Germinal center (tissue), 1 donor: ENCODE measurements around the gene UBXN7.
A peak's percentile ranks its signal among the peaks of the same experiment; 100 is the strongest.
"Not testable (repeated sequence)": the region's sequence is repeated elsewhere in the genome, so short reads cannot be mapped to it uniquely, and the experiment has no call there.

Experiments used
- DNase-seq: peaks from one replicate; pipeline ENCODE4 v3.0.0; 2012; ENCODE audit warnings: mixed read lengths, low spot score

The UBXN7 gene

GRCh38 chr3:196432137-196432879 is at the start of gene UBXN7:
Gene UBXN7, minus strand, starts transcription at chr3:196432427. Its CDS starts 28 bp downstream, at chr3:196432399.
- DNase-seq = peak; percentile 100

GRCh38 chr3:196477678-196478077 is 45.5 kb upstream of the UBXN7 start:
- no peak for DNase-seq

GRCh38 chr3:196472286-196472685 is 40.1 kb upstream of the UBXN7 start:
- no peak for DNase-seq

GRCh38 chr3:196471551-196471950 is 39.3 kb upstream of the UBXN7 start:
- DNase-seq = no peak

GRCh38 chr3:196470182-196470581 is 38.0 kb upstream of the UBXN7 start:
- not testable (repeated sequence) for DNase-seq

- no peak for DNase-seq
Observed at GRCh38 chr3:196463804-196464203, 31.6 kb upstream of the UBXN7 start.

GRCh38 chr3:196463478-196463756 is 31.2 kb upstream of the UBXN7 start:
- DNase-seq = no peak

GRCh38 chr3:196462680-196463477 is 30.7 kb upstream of the UBXN7 start:
- not testable (repeated sequence) for DNase-seq

GRCh38 chr3:196458063-196458462 is 25.8 kb upstream of the UBXN7 start:
- DNase-seq = no peak

- DNase-seq = not testable (repeated sequence)
Observed at GRCh38 chr3:196457470-196457869, 25.2 kb upstream of the UBXN7 start.

GRCh38 chr3:196454935-196455334 is 22.7 kb upstream of the UBXN7 start:
- DNase-seq = no peak

GRCh38 chr3:196445391-196445790 is 13.2 kb upstream of the UBXN7 start:
- DNase-seq = not testable (repeated sequence)

GRCh38 chr3:196444500-196444894 is 12.3 kb upstream of the UBXN7 start:
- DNase-seq = no peak

- no peak for DNase-seq
Observed at GRCh38 chr3:196440696-196441095, 8.5 kb upstream of the UBXN7 start.

GRCh38 chr3:196440041-196440537 is 7.9 kb upstream of the UBXN7 start:
- DNase-seq = no peak

GRCh38 chr3:196431181-196432136 is 768 bp downstream of the UBXN7 start:
- peak; percentile 64 for DNase-seq

GRCh38 chr3:196428041-196428440 is 4.2 kb downstream of the UBXN7 start:
- no peak for DNase-seq

- not testable (repeated sequence) for DNase-seq
Observed at GRCh38 chr3:196424421-196424820, 7.8 kb downstream of the UBXN7 start.

GRCh38 chr3:196423044-196423781 is 9.0 kb downstream of the UBXN7 start:
- no peak for DNase-seq

- DNase-seq = not testable (repeated sequence)
Observed at GRCh38 chr3:196421668-196422067, 10.6 kb downstream of the UBXN7 start.

- DNase-seq = no peak
Observed at GRCh38 chr3:196419386-196419785, 12.8 kb downstream of the UBXN7 start.
